Prostate gland (tissue), 2 donors: ENCODE results near the gene SLC25A17.

Experiments used
- CTCF ChIP-seq, 4 experiments: fragments of 200-600 bp in 2 of 4; fragments of 450-650 bp in 2 of 4; sonication (generic) in 2 of 4; IDR thresholded peaks; 1 replicate in 3 of 4; 2 replicates in 1 of 4; pipeline ENCODE4 v1.5.1; 2016 to 2019; ENCODE audit warnings: antibody characterized with exemption in 4 of 4, mild to moderate bottlenecking in 2 of 4, moderate library complexity in 2 of 4
- POLR2A ChIP-seq: fragments of 450-650 bp; IDR thresholded peaks from one replicate; pipeline ENCODE4 v1.6.1; 2016; ENCODE audit warnings: antibody characterized with exemption, mild to moderate bottlenecking
- POLR2AphosphoS5 ChIP-seq: sonication (generic); formaldehyde crosslinking; IDR thresholded peaks from one replicate; pipeline ENCODE4 v1.6.1; 2017; ENCODE audit warnings: antibody characterized with exemption

- TF ChIP-seq CTCF (IDR thresholded peaks at IDR 0.05) (no peak), POLR2AphosphoS5 (no peak), POLR2A (no peak)
Measured at GRCh38 chr22:40799008-40799407, 20.1 kb downstream of the SLC25A17 start.
